WERI-Rb-1 (cell line): ENCODE measurements around the gene S100A1.
"Not testable (repeated sequence)": the region's sequence is repeated elsewhere in the genome, so short reads cannot be mapped to it uniquely, and the experiment has no call there.

Source experiments
- DNase-seq: peaks from one replicate; pipeline ENCODE4 v3.0.0-alpha.2; 2020
- H3K27ac ChIP-seq: fragments of 250-450 bp; sonication (Bioruptor Pico); 2 replicates; pipeline ENCODE4 v1.5.1; 2020; ENCODE audit warnings: mild to moderate bottlenecking, moderate library complexity
- H3K27me3 ChIP-seq: fragments of 250-450 bp; sonication (Bioruptor Pico); 2 replicates; pipeline ENCODE4 v1.5.1; 2021; ENCODE audit warnings: mild to moderate bottlenecking, low read depth, moderate library complexity; ENCODE audit not compliant: insufficient read depth, severe bottlenecking
- H3K36me3 ChIP-seq: fragments of 250-450 bp; sonication (Bioruptor Pico); 2 replicates; pipeline ENCODE4 v1.5.1; 2020; ENCODE audit warnings: mild to moderate bottlenecking, moderate library complexity
- H3K4me3 ChIP-seq: 2 replicates; pipeline ENCODE4 v1.5.1; 2011; ENCODE audit warnings: low read depth, mild to moderate bottlenecking, control low read depth, low read length
- H3K9me3 ChIP-seq: fragments of 250-450 bp; sonication (Bioruptor Pico); 2 replicates; pipeline ENCODE4 v1.5.1; 2021; ENCODE audit warnings: mild to moderate bottlenecking, moderate library complexity; ENCODE audit not compliant: severe bottlenecking
- TF ChIP-seq, protein P1 (sequence below): IDR thresholded peaks from 2 replicates; pipeline ENCODE4 v1.5.1; 2011; ENCODE audit warnings: low read depth, mild to moderate bottlenecking, control low read depth, inconsistent platforms, low read length

Gene S100A1

GRCh38 chr1:153585006-153585405 is 43.2 kb upstream of the S100A1 start:
- Histone ChIP-seq H3K4me3 (no peak overlapping the region), H3K9me3 (peaks cover 9% of the 10 kb centered on the region), H3K27ac (peak overlapping the region; percentile 81), H3K27me3 (no peaks in the 10 kb centered on the region), H3K36me3 (no peaks in the 10 kb centered on the region)
- DNase-seq: peak; percentile 71
- TF ChIP-seq, protein P1, sequence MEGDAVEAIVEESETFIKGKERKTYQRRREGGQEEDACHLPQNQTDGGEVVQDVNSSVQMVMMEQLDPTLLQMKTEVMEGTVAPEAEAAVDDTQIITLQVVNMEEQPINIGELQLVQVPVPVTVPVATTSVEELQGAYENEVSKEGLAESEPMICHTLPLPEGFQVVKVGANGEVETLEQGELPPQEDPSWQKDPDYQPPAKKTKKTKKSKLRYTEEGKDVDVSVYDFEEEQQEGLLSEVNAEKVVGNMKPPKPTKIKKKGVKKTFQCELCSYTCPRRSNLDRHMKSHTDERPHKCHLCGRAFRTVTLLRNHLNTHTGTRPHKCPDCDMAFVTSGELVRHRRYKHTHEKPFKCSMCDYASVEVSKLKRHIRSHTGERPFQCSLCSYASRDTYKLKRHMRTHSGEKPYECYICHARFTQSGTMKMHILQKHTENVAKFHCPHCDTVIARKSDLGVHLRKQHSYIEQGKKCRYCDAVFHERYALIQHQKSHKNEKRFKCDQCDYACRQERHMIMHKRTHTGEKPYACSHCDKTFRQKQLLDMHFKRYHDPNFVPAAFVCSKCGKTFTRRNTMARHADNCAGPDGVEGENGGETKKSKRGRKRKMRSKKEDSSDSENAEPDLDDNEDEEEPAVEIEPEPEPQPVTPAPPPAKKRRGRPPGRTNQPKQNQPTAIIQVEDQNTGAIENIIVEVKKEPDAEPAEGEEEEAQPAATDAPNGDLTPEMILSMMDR: no peak

GRCh38 chr1:153586347-153586746 is 41.9 kb upstream of the S100A1 start:
- Histone ChIP-seq H3K9me3 (peaks cover 7% of the 10 kb centered on the region), H3K27me3 (no peaks in the 10 kb centered on the region), H3K4me3 (no peak overlapping the region), H3K27ac (peak overlapping the region; percentile 30), H3K36me3 (no peaks in the 10 kb centered on the region)
- DNase-seq: no peak
- TF ChIP-seq, protein P1: no peak

DNA sequence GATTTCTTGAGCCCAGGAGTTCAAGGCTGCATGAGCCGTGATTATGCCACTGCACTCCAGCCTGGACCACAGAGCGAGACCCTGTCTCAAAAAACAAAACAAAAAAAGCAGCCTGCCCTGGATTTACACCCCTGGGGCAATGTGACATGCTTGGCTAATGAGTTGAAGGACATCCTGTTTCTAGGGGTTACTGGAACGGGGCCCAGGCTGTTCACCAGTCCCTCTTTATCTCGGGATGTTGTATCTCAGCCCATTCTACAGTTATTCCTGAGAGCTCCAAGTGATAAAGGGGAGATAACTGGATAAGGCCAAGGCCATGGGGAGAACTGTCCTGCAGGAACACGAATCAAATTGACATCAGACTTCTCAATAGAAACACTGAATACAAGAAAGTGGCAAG is 40.9 kb upstream of the S100A1 start:
- Histone ChIP-seq H3K27ac (peak overlapping the region; percentile 7; the same call in 1 of the 2 replicates), H3K4me3 (no peak overlapping the region), H3K36me3 (no peaks in the 10 kb centered on the region), H3K9me3 (peaks cover 4% of the 10 kb centered on the region), H3K27me3 (no peaks in the 10 kb centered on the region)
- TF ChIP-seq, protein P1: no peak
- no peak for DNase-seq

GRCh38 chr1:153588033-153588432 is 40.2 kb upstream of the S100A1 start:
- H3K9me3 ChIP-seq, H3K36me3 ChIP-seq, H3K27ac ChIP-seq, H3K4me3 ChIP-seq, H3K27me3 ChIP-seq, DNase-seq: not testable (repeated sequence)

DNA sequence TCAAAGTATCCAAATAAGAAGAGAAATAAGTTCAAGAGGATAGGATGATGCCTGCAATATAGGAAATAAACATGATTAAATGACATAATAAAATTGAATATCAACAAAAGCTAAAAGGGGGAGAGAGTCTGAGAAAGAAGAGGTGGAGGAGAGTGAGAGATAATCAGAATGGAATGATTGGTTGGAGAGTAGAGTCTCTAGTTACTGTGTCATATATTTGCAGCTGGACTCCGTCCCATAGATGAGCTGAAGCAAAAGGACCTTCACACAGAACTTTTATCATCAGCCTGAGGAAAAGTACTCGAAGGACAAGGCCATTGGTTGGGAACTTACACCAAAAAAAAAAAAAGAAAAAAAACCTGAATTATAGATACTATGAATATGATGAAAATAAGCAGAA is 39.8 kb upstream of the S100A1 start:
- Histone ChIP-seq H3K27me3 (no peaks in the 10 kb centered on the region), H3K27ac (no peak overlapping the region), H3K9me3 (peaks cover 3% of the 10 kb centered on the region), H3K36me3 (no peaks in the 10 kb centered on the region), H3K4me3 (no peak overlapping the region)
- TF ChIP-seq, protein P1: no peak
- DNase-seq: no peak

- no peak overlapping the region for H3K4me3 ChIP-seq
- H3K36me3 ChIP-seq: no peaks in the 10 kb centered on the region
- no peaks in the 10 kb centered on the region for H3K9me3 ChIP-seq
- DNase-seq: no peak
- TF ChIP-seq, protein P1: no peak
- no peaks in the 10 kb centered on the region for H3K27me3 ChIP-seq
- no peak overlapping the region for H3K27ac ChIP-seq
Measured at GRCh38 chr1:153592748-153593147, 35.5 kb upstream of the S100A1 start.
